Measurements from ENCODE around the gene PCED1B. TPM values are rescaled to one million over a fixed set of nuclear protein-coding genes. Genes with fewer than 3 reads are reported as not detected.

Gene PCED1B
- total RNA-seq, 1 donor from 2014 or later, result 4.8 TPM

- TF ChIP-seq CTCF (IDR thresholded peaks at IDR 0.05; ENCODE audit: insufficient read depth, low read length, poor library complexity, severe bottlenecking), result no peak
- Histone ChIP-seq H3K27me3 (ENCODE audit: control insufficient read depth, insufficient read depth, low read length) (no peaks in the 10 kb centered on the region), H3K4me3 (ENCODE audit: low read depth, low read length) (no peak overlapping the region), H3K36me3 (ENCODE audit: control insufficient read depth, insufficient read depth, low read length) (no peaks in the 10 kb centered on the region)
- no peak for DNase-seq (ENCODE audit: low read depth)
Measured at GRCh38 chr12:47105914-47106674, 26.7 kb downstream of the PCED1B start.

- TF ChIP-seq CTCF (IDR thresholded peaks at IDR 0.05; ENCODE audit: insufficient read depth, low read length, poor library complexity, severe bottlenecking), result no peak
- no peaks in the 10 kb centered on the region for H3K36me3 ChIP-seq (ENCODE audit: control insufficient read depth, insufficient read depth, low read length)
- DNase-seq (ENCODE audit: low read depth), result no peak
- H3K27me3 ChIP-seq (ENCODE audit: control insufficient read depth, insufficient read depth, low read length), result no peaks in the 10 kb centered on the region
- H3K4me3 ChIP-seq (ENCODE audit: low read depth, low read length), result no peak overlapping the region
Measured at GRCh38 chr12:47107446-47107845, 28.0 kb downstream of the PCED1B start.

GRCh38 chr12:47107926-47108325 is 28.5 kb downstream of the PCED1B start:
- DNase-seq (ENCODE audit: low read depth), result no peak
- Histone ChIP-seq H3K4me3 (ENCODE audit: low read depth, low read length) (no peak overlapping the region), H3K36me3 (ENCODE audit: control insufficient read depth, insufficient read depth, low read length) (no peaks in the 10 kb centered on the region), H3K27me3 (ENCODE audit: control insufficient read depth, insufficient read depth, low read length) (no peaks in the 10 kb centered on the region)
- TF ChIP-seq CTCF (IDR thresholded peaks at IDR 0.05; ENCODE audit: insufficient read depth, low read length, poor library complexity, severe bottlenecking), result no peak

- DNase-seq (ENCODE audit: low read depth), result no peak
Measured at GRCh38 chr12:47110011-47110541, 30.7 kb downstream of the PCED1B start.

GRCh38 chr12:47110718-47111391 is 31.4 kb downstream of the PCED1B start:
- no peak for TF ChIP-seq CTCF (IDR thresholded peaks at IDR 0.05; ENCODE audit: insufficient read depth, low read length, poor library complexity, severe bottlenecking)
- H3K4me3 ChIP-seq (ENCODE audit: low read depth, low read length), result no peak overlapping the region
- no peaks in the 10 kb centered on the region for H3K27me3 ChIP-seq (ENCODE audit: control insufficient read depth, insufficient read depth, low read length)
- no peaks in the 10 kb centered on the region for H3K36me3 ChIP-seq (ENCODE audit: control insufficient read depth, insufficient read depth, low read length)
- no peak for DNase-seq (ENCODE audit: low read depth)

More at GRCh38 chr12:47110011-47110541, 30.7 kb downstream of the PCED1B start:
- no peak for TF ChIP-seq CTCF (IDR thresholded peaks at IDR 0.05; ENCODE audit: insufficient read depth, low read length, poor library complexity, severe bottlenecking)
- no peak overlapping the region for H3K4me3 ChIP-seq (ENCODE audit: low read depth, low read length)
- H3K36me3 ChIP-seq (ENCODE audit: control insufficient read depth, insufficient read depth, low read length), result no peaks in the 10 kb centered on the region
- H3K27me3 ChIP-seq (ENCODE audit: control insufficient read depth, insufficient read depth, low read length), result no peaks in the 10 kb centered on the region

All from kidney epithelial cell (primary cell).